ENCODE measurements around the gene PLA2G4A.
A peak's percentile ranks its signal among the peaks of the same experiment; 100 is the strongest.

PLA2G4A gene

DNA sequence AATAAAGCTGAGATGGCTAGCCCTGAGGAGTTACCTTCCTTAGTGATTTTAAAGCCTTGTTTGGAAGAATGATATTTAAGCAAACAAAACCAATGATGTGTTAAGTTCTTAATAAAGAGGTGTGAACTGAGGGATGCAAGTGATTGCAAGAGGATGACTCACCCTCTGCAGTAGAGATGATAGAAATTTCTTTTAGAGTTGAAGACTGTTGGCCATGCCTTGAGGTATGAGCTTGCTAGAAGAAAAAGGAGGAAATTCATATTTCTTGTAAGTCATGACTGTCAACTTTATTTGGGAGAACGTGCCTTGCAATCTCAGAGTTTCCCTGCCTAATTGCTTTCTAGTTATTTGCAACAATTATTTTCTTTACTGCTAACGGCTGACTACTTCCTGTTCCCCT is 94.7 kb downstream of the PLA2G4A start:
- no peak for DNase-seq

DNA sequence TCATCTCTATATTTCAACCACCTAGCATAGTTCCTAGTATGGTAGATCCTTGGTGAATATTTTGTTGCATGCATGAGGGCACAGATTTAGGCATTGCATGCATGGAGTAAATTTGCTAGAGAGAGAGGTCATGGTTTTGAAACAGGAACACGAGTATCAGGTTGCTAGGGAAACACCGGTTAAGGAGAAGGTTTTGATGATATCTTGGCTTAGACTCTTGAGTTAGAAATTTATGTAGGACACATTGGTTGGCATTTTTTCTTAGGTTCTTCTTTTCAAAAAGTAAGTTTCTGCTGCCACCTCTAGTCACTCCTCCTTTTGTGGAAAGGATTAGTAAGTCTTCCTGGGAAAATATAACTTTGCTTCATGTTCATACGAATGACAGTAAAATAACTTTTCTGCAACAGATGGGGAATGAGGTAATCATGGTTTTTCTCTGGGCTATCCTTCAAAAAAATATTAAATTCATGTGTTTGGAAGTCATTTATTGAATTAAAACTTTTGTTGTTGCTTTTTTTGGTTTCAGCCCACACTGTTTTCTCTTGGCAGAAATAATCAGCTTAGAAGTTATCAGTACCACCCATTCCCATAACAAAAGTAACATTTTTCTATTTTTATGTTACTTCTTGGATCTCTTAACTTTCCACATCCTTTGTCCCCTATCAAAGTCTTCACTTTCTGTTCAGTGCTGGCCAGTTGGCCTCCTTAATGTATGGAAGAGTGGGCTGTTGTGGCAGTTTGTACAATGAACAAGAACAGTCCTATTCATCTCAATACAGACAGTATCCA is 97.3 kb downstream of the PLA2G4A start:
- DNase-seq: no peak

DNA sequence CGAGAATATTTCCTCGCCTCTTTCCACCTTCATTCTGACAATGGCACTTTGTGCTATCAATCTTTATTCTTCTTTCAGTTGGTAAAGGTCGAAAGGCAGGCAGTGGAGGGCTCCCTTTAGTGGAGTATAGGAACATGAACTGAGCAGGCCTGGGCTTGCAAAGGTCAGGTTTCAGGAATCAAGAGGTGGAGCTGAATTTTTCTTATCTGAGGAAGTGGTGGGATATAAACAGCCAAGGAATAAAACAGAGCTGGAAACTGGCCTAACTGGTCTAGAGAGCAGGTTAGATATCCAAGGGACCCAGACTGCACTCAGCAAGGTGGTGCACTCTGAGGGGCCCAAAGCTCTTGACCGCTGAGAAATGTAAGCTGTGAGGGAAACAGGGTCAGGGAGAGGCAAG is 99.1 kb downstream of the PLA2G4A start:
- DNase-seq: peak; percentile 37 to 38

DNA sequence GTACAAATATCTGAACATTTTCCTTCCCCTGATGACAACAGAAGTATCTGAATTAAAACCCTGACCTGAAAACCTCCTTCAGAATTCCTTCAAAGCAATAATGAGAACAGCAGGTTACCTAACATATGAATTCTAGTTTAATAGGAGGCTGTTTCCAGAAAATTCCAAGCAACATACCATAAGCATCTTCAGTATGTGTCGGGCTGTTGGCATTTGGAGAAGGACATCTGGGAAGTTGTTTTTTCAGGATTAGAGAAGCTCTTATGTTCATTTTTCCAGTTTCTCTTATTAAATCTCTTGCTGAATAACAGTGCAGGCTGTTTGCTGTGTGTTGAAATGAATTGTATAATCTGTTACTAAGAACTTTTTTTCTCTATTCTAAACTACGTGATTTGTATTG is 101.5 kb downstream of the PLA2G4A start:
- no peak for DNase-seq

DNA sequence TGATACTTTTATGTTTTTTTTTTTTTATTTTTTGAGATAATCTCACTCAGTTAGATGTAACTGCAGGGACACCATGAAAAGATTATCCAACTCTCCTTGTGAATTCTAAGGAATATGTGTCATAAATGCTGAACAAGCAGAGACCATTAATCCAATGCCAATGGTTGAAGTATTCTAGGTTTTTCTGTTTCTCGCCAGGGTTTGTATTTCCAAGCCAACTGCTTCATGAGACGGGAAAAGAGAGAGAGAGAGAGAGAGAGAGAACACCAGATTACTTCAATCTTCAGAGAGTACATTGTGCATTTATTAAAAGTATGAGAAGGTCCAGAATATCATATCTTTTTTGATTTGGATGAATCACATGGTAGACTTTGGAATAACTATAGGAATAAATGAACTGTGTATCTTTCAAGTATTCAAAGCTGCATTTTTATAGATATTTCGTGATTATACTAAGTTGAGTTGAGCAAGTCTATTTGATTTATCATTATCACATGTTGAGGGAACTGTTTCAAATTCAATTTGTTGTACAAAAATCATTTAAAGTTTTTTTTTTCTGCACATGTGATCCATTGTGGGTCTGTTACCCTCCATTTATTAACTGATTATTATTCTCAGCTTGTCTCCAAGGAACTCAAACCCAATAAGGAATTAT is 108.4 kb downstream of the PLA2G4A start:
- DNase-seq: no peak

DNA sequence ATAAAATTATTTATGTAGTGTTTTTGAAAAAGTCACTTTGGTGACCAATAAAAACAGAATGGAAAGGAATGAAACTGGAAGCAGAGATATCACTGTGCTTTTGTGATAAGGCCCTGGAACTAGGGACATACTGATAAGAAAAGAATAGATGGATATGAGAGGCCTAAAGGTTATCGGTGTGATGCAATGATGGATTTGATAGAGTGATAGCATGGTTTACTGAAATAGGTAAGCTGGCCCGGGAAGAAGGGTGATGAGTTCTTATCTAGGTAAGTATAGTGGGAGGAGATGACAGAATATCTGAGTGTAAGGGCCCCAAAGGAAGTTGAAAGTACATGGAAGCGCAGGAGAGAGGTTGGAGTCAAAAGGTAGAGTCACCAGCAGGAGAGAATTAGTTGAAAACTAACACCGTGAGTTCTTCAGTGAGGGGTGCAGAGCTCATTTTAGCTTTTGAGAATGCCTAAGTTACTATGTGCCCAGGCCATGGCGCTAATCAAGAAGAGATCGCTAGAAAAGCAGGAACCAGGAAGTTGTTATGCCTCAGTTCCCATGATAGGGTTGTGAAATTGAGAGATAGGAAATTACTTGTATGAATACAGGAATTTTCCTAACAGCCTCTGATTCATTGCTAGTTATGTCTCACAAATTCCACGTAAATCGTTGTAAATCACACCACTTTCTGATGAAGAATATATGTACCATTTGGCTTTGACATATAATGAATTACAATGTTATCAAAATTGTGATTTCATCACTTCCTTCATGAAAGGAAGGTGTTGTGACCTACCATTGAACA is 115.3 kb downstream of the PLA2G4A start:
- no peak for DNase-seq

DNA sequence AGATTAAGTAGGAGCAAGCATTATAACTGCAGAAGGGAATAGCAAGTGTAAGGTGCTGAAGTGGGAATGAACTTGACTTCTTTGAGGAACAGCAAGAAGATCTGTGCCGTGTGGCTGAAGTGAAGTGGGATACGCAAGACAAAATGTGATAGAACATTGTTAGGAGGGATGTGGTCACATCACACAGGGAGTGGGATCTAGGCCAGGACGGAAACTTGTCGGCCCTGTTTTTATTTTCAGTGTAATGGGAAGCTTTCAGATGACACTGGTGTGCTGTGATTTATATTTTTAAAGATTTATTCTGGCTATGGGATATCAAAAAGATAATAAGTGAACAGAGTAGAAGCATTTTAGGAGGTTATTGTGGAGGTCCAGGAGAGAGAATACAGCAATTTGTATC is 116.4 kb downstream of the PLA2G4A start:
- DNase-seq: no peak

DNA sequence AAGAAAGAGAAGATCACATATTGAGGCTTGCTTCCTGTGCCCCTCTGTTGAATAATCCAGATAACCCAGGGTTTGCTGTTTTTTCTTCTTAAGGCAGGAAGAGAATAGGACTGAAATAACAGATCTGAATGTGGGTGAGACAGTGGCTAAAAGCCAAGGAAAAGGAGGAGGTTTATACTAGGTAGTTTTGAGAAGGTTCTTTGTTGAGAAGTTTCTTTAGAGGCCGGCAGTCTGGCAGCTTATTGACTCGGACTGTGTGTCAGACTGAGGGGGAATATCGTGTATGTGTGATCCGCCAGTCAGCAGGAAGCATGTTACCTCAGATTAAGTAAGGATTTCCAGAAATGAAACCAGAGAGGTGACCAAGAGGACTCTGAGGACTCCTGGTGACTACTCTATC is 119.8 kb downstream of the PLA2G4A start:
- DNase-seq: no peak

DNA sequence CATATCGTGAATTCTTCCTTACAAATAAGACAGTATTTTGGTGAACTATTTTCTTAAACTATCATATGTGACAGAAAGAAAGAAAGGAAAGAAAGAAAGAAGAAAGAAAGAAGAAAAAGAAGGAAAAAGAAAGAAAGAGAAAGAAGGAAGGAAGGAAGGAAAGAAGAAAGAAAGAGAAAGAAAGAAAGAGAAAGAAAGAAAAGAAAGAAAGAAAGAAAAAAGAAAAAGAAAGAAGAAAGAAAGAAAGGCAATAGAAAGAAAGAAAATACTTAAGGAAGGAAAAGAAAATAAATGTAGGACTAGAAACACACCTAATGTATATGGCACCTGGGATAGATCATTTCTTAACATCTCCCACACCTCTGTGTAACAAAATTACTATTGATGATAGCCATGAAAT is 120.4 kb downstream of the PLA2G4A start:
- no peak for DNase-seq

DNA sequence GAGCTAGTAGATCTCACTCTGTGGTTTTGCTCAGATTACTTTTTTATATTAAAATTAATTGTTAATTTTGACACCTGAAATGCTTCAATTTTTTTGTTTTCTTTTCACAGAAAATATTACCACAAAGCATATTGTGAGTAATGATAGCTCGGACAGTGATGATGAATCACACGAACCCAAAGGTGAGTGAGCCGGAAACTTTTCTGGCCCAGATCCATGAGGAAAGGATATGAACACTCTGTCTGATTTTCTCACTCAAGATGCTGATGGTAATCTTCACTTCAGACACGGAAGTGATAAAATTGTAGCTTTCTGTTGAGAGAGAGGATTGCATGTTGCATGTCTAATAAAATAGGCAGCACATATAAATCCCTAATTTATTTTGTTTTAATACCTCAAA is 121.8 kb downstream of the PLA2G4A start:
- no peak for DNase-seq

DNA sequence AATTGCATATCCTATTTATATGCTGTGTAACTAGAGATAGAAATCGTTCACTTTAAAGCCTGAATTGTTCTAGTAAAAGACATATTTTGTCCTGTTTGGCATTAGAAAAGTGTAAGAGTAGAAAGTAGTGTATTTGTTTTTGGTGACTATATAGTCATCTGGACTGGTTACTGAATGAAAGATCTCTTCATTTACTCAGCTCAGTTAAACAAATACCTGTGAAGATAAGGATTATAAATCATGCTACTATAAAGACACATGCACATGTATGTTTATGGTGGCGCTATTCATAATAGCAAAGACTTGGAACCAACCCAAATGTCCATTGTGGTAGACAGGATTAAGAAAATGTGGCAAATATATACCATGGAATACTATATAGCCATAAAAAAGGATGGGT is 125.1 kb downstream of the PLA2G4A start:
- DNase-seq: no peak

DNA sequence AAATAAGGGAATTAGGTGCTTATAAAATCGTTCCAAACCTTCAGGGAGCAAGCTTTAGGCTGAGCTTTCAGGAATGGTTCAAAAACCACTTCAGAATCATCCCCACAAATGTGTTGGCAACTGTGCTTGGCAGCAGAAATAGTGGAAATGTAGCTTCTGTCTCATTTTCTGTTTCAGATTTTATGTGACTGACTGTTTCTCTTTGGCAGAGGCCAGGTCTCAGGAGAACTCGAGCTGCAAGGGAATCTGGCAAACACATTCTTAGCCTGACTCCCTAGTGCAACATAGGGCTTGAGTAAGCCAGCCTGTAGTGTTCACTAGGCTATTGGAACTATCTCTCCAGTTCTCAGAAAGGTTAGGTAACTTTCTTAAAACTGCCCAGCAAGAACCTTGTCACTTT is 128.6 kb downstream of the PLA2G4A start:
- no peak for DNase-seq

DNA sequence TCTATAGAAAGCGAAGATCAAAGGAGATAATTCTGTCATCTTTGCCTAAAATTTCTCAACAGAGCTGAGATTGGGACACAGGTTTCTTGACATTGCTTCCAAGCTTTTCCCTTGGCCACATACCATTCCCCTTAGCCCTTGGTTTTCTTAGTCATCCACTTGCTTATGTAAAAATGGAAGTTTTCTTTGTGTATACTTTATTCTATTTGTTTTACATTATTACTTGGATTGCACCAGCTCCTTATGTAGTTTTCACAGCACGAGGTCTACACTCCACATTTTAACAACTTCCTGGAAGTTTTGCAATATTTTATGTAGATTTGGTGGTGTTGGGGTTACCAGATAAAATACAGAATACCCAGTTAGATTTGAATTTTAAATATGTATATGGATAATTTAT is 129.8 kb downstream of the PLA2G4A start:
- no peak for DNase-seq

DNA sequence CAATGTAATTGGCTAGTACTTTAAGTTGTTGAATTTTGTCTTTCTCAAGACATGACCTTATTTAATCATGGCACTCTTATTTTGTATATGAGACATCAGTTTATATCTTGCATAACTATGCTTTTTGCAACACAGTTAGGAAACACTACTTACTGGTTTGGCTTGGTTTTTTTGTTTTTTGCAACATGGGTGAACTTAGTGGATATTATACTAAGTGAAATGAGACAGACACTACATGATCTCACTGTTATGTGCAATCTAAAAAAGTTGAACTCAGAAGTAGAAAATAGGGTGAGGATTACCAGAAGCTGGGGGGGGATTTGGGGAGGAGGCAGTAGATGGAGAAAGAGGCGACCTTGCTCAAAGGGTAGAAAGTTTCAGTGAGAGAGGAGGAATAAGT is 132.1 kb downstream of the PLA2G4A start:
- no peak for DNase-seq

DNA sequence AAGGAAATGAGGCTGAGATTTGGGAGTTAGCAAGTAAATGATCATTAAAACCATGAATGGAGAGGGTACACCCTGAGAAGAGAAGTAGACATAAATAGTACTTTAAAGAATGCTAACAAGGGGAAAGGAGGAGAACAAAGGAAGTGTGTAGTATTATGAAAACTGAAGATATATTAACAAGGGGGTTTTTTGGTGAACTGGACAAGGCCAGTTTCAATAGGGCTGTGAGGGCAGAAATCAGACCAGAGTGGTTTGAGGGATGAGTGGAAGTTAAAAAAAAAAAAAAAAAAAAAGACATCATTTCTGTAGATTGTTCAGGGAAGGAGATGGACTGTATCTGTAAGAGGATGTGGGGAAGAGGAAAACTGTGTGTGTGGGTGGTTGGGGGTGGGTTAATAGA is 137.1 kb downstream of the PLA2G4A start:
- DNase-seq: no peak

DNA sequence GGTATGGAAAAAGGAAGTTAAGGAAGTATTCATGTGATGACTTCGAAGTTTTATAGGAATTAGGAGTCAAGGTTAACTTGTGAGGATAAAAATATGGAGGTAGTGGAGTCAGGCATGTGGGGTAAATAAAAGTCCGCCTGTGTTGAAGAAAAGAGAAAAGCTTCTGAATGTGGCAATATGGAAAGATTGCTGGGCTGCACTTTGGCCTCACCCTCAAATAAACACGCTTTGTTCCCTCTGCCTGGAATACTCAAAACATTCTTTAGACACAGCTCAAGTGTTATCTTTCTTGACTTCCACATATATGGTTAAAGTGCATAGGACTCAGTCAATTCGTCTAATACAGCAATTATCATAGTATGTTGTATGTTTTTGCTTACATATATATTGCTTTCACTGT is 137.7 kb downstream of the PLA2G4A start:
- no peak for DNase-seq

DNA sequence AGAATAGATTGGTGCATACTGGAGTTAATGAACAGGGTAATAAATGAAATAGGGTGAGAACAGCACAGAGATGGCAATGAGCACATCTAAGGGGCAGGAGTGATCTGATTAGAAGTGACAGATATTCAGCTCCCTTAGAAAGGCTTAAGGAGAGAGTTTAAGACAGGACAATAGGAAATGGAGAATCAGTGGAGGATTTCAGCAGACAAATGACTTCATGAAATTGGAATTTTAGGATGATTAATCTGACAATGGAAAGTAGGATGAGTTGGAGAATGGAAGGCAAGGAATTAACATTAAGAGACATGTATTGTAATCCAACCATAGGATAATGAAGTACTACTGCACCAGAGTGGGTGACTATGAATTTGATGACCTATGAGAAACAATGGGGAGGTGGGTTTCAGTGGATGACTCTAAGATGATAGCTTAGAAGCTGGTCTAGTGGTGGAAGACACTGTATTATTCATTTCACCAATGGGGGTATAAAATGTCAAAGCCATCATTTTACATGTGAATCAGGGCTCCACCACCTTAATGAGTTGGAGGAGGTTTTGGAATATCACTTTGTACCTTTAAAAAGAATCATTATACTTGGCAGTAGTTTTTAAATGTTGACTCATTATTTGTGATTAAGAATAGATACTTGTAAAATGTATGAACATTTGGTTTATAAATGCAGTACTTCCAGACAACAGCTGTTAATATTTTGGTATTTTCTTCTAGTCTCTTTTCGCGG is 139.1 kb downstream of the PLA2G4A start:
- DNase-seq: no peak

DNA sequence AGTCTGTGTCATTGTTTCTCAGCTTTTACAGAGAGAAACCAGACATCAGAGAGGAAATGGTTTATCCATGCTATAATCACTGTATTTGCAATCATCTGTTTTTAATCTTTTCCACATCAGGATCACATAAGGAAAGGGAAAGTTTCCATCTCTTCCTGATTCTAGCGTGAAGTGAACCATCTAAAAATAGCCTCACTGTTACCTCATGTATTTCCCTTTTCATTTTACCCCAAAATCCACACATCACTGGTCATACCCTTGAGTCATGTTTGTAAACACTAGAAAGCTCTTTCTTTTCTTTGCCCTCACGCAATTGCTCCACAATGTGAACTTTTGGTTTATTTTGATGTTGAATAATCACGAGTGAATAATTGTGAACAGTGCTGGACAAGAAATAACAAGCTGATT is 146.0 kb downstream of the PLA2G4A start:
- no peak for DNase-seq

DNA sequence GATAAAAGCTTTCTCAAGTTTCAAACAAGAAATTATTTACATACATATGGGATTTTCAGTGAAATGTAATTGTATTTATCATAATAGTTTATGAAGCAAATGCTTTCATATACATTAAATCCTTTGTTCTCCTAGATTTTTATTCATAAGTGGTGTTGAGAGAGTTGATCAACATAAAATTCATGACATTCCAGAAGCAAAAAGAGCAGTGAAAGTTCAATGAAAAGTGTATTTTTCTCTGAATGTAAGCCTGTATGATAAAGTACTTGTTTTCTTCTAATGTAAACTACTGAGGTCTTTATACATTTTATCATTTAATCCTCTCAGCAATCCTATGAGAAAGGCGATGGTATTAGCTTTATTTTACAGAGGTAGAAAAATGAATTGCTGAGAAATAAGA is 146.5 kb downstream of the PLA2G4A start:
- DNase-seq: no peak

DNA sequence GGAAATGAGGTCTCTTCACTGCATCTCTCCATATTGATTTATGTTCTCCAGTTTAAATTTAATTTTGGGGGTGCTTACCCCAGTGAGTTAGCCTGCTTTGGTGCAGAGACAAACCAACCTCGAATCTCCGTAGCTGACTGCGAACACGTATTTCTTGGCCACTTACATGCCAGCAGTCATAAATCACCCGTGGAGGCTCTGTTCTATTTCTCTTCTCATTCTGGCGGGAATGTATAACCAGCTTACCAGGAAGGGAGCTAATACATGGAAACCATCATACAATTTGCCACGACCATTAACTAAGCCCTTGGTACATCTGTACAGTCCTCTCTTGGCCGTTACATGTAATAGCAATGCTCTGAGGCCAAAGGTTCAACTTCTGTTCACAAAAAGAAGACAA is 148.0 kb downstream of the PLA2G4A start:
- DNase-seq: no peak

DNA sequence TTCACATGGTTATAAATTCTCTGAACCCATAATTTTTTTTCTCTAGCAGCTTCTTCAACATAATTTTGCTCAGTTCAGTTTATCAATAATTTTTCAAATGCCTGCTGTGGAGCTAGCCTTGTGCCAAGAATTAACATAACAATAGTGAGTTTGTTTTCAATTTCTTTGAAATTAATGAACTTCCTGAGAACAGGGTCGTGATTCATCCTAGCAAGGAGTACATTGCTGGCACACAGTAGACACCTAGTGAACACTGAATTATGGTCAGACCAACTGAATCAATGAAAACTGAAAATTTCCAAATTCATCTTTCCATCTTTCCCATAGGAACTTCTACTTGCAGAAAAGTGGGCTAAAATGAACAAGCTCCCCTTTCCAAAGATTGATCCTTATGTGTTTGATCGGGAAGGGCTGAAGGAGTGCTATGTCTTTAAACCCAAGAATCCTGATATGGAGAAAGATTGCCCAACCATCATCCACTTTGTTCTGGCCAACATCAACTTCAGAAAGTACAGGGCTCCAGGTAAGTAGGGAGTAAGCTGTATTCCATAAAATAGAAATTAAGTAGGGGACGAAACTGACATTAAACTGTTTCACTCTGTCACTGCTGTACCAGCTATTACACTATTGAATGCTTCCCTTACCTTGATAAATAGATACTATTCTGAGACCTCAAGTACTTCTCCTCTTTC is 148.7 kb downstream of the PLA2G4A start:
- no peak for DNase-seq

All from NCI-H526 (cell line).